Hematopoietic multipotent progenitor cell (in vitro differentiated cells): Measurements from ENCODE around the gene CD58. TPM values are rescaled to one million over a fixed set of nuclear protein-coding genes. Genes with fewer than 3 reads are reported as not detected.

Experiments used
- DNase-seq, 3 donors: peaks; one replicate each; pipeline ENCODE4 v3.0.0-alpha.2; 2011 to 2015; ENCODE audit warnings: low read depth in 2 of 3, low spot score in 2 of 3
- small RNA-seq: library from RNA; depleted of rRNA; stranded (forward); fragments of <200 nt; gene quantifications from one replicate; pipeline ENCODE3, GENCODE V24; 2012
- total RNA-seq: library from RNA; depleted of rRNA; stranded (reverse); fragments of >200 nt; gene quantifications from one replicate; pipeline ENCODE4 v1.2.3, GENCODE V29; 2012

The CD58 gene
- total RNA-seq, 1 donor: 26.9 TPM

DNA sequence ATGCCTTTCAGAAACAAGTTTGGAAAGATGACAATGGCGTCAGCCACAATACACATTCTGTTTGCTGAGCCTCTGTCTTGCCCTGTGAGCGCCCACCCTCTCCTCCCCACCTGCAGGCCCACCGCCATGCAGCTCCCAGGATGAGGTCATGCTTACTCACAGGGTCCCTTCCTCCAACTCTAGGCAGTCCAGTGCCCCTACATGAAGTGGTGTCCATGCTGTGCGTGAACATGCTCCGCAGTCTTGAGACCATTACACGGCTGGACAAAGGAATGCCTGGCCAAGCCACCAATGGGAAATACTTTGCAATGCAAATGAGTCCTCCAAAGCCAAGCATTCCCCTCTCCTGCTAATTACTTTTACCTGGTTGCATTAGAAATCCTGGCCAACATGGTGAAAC lies 92.2 kb downstream of the CD58 start:
- DNase-seq: no peak

DNA sequence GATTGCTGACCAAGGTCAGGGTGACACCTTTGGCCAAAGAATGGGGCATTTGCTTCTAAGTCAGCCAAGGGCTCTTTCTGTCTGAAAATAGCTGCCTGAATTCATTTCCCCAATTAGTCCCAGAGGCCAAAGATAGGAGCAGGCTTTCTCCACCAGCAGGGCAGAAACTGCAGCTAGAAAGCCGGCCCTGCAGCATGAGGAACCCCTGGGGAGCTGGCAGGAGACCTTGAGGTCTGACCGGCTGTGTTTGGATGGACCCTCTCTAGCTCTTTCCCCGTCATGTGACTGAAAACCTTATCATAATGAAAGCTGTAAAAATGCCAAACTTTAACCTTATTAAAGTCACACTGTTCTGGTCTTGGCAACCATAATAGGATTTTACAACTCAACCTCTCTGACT lies 93.4 kb downstream of the CD58 start:
- no peak for DNase-seq

- no peak for DNase-seq
These were observed 94.5 kb downstream of the CD58 start for GRCh38 chr1:116476321-116476720.

GRCh38 chr1:116475850-116476218 lies 95.0 kb downstream of the CD58 start:
- DNase-seq: no peak

- DNase-seq: no peak
These were observed 95.6 kb downstream of the CD58 start for GRCh38 chr1:116474921-116475849.

- no peak for DNase-seq
These were observed 98.3 kb downstream of the CD58 start for GRCh38 chr1:116472431-116472961.

GRCh38 chr1:116471241-116471640 lies 99.6 kb downstream of the CD58 start:
- no peak for DNase-seq

- no peak for DNase-seq
These were observed 100.2 kb downstream of the CD58 start for GRCh38 chr1:116470671-116471070.

DNA sequence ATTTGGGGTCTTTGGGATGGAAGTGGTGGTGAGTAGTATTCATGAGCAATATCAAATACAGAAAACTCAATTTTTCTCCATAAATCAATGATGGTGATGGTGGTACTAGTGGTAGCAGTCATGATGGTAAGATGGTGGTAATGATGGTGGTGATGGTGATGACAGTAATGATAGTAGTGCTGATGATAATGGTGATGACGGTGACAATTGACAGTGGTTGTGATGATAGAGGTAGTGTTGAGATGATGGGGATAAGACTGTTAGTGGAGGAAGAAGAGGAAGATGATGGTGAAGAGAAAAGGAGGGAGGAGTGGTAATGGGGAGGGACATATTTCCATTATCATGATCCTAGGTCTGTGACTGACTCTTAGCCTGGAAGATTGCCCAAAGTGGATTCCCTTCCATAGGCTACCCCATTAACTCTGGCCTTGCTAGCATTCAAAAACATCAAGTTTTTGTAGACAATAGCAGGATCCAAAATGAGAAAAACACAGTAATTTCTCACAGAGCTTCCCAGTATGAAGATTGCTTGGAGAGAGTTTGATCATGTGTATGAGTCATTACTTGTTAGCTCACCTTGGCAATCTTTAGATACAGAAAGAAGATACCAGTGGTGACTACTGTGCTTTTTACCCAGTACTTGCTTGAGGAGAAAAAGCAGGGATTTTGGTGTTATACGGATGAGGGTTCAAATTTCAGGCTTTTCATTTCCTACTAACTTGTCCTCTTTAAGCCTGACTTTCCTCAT lies 103.8 kb downstream of the CD58 start:
- DNase-seq: no peak

GRCh38 chr1:116465845-116466685 lies 104.8 kb downstream of the CD58 start:
- DNase-seq: no peak

DNA sequence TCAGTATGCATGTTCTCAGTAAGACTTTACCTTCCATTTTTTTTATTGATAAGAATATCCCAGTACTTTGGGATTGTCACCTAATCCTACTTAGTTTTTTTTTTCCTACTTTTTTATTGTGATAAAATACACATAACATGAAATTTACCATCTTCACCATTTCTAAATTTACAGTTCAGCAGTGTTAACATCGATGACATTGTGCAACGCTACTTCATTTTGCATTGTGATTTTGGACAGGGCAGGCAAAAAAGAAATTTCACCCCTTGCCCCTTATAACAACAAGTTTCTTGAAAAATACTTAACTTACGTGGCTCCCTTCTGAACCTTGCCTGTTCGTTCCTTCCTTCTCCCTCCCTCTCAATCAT lies 105.4 kb downstream of the CD58 start:
- no peak for DNase-seq

Small RNAs within 50 kb of the gene (small RNA-seq; reads per million reads assigned to genes)
- gene MIR548AC: not detected

Other genes with a start within 250 kb of the CD58 start
- 92.1 TPM for gene ATP1A1, start 197.8 kb downstream of the CD58 start, total RNA-seq
- gene IGSF3, start 96.7 kb upstream of the CD58 start, total RNA-seq: 0.27 TPM
- gene CD2, start 183.4 kb upstream of the CD58 start, total RNA-seq: under 0.01 TPM